HG03135 (cell line): ENCODE measurements around the gene FOXD4L5.
"Not testable (repeated sequence)": the region's sequence is repeated elsewhere in the genome, so short reads cannot be mapped to it uniquely, and the experiment has no call there.

ENCODE experiments used
- ATAC-seq: cut with Tn5 transposase; IDR thresholded peaks from one replicate; pipeline ENCODE4 v1.9.1; 2021; ENCODE audit warnings: mild to moderate bottlenecking, moderate library complexity; ENCODE audit not compliant: unreplicated experiment

The FOXD4L5 gene

DNA sequence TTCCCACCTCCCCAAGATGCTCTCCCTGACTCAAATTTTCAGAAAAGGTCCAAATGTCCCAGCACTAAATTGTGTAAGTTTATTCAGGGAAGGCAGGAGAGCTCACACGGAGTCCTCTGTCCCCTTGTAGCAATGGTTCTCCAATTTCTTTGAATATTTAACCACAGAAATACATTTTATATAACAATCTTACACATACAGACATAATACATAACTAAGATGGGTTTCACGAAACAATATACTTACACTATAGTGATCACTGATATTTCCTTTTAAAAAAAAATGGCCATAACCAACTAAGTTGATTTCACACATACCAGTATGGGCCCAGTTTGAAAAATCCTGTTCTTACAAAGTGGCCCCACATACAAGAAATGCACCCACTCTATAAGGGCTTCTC lies at the start of gene FOXD4L5:
Gene FOXD4L5, minus strand, starts transcription at position 101 of the 400 bp plus-strand sequence. CDS start 832 bp downstream, outside the sequence.
- not testable (repeated sequence) for ATAC-seq

- ATAC-seq = not testable (repeated sequence)
Measured at GRCh38 chr9:65283943-65284342, 1.1 kb downstream of the FOXD4L5 start.

- ATAC-seq = not testable (repeated sequence)
Measured at GRCh38 chr9:65282976-65283375, 2.0 kb downstream of the FOXD4L5 start.
